NCI-H1092 treated with DMSO at 0.1 percent for 48 hours (cell line): ENCODE data around the gene TRERF1.

Experiments
- DNase-seq: peaks from one replicate; lab custom pipeline; 2025; lab: John Stamatoyannopoulos, UW

Gene TRERF1

GRCh38 chr6:42366011-42366705 lies 85.6 kb downstream of the TRERF1 start:
- no peak for DNase-seq

DNA sequence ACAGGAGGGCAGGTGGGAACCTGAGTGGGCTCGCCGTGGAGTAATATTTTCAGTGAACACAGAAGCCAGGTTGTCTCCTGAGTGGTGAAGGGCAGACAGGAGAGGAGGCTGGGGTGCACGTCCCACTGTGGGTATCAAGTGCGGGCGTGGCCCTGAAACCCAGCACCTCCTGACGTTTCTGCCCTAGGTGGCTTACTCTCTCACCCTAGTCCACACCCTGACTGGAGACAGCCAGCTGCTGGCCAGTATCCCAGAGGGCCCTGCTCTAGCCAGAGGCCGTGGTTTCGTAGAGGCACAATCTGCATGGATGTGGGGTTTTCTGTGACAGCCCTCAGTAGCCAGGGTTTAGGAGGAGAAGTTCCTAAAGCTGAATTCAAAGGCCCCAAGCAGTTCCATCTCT lies 86.7 kb downstream of the TRERF1 start:
- no peak for DNase-seq

DNA sequence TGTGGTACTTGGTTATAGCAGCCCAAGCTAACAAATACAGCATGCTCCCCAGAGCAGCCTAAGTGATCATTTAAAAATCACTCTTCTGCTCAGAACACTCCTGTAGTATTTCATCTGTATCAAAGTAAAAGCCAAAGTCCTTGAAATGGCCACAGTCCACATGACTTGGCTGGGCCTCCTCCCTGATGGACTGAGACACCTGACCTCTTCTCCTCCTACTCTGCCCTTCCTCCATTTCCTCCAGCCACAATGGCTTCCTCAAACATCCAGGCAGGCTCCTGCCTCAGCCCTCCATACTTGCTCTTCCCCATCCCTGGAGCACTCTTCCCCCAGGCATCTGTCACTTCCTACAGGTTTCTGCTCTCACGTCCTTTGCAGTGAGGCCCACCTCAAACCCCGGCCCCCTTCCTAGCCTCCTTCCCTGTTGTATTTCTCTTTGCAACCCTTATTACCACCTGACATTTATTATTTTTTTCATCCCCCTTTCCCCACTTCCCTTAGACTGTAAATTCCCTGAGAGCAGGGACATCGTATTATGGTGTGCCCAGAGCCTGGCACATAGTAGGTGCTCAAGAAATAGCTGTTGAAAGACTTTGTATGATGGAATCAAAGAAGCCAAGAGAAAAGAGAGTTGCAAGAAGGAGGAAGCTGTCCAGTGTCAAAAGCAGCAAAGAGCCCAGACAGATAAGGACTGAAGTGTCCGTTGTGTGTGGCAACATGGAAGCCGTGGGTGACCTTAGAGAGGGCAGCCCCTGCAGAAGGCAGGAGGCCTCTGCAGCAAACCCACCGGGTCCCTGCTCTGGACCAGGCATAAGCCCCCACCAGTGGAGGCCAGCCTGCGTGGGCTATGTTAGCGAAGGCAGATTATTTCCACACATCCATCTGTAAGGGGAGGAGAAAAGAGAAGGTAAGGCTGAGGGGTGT lies 87.5 kb downstream of the TRERF1 start:
- DNase-seq, result no peak

- no peak for DNase-seq
Measured at GRCh38 chr6:42361036-42361435, 90.7 kb downstream of the TRERF1 start.

- no peak for DNase-seq
Measured at GRCh38 chr6:42359021-42359420, 92.7 kb downstream of the TRERF1 start.

DNA sequence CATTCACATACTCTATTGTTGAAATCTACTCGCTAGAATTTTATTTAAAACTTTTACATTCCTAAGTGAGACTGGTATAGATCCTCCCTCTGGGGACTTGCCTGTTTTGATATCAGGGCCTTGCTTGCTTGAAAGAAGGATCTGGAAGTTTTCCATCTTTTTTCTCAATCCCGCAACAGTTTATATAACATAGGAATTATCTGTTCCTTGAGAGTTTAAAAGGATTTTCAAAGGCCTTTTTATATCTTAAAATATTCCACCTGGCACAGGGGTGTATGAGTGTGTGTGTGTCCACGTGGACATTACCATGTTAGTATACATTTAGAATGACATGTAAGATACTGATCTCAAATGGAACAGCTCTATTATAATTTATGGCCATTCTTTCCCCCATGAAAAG lies 96.3 kb downstream of the TRERF1 start:
- no peak for DNase-seq

DNA sequence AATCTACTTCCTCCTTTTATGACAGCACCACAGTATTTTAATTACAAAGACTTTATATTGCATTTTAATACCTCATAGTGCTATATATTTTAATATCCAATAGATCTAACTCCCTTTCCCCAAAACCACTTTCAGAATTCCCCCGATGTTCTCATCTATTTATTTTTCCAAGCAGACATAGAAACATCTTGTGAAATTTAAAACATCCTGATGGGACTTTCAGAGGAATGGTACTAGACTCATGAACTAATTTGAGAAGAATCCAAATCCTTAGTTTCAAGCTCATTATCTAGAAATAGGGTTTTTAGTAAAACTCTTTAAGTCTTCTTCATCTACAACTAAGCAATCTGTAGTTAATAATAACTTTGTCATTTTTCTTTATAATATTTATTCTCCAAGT lies 97.0 kb downstream of the TRERF1 start:
- DNase-seq, result no peak

GRCh38 chr6:42352856-42353564 lies 98.7 kb downstream of the TRERF1 start:
- no peak for DNase-seq

DNA sequence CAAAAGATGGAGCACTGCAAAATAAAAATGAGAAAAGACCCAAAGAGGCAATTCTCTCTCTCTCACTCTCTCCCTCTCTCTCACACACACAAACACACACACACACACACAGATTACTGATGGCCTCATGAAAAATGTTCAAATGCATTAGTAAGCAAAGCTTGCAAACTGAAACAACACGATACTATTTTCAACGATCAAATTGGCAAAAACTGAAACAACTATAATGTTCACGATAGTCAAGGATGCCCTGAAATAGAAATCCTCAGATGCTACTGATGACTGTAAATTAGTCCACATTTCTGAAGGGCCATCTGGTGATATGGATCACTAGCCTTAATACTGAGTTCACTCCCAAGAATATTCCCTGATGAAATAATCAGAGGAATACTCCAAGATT lies 100.8 kb downstream of the TRERF1 start:
- no peak for DNase-seq

DNA sequence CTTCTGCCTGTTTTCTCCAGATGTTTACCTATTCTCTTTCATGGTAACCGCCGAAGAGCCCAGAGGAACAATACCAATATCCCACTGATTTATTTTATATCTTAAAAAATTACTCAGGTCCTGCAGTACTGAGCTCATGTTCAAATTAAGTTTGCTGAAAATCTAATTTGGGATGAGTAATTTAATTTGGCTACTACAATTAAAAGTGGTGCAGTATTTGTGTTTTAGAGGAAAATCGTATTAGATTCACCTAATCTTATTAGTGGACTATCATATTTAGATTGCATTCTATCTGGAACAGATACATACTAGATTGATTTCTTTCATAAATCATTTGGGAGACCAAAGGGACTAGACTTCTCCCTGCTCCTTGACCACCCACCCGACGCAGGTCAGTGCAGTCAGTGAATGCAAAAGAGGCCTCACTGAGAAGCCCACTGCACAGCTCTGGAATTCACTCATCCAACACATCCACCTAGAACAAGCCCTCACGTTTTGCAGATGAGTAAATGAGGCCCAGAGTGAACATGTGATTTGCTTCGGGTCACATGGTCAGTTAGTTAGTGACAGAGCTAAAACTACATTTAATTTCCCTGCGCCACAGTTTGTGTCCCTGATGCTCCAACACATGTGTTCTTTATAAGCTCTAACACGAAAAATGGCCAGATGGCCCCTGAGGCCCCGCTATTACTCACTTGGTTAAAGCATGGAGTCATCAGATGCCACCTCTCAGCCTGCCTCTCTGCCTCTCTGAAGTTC lies 101.8 kb downstream of the TRERF1 start:
- DNase-seq, result no peak

DNA sequence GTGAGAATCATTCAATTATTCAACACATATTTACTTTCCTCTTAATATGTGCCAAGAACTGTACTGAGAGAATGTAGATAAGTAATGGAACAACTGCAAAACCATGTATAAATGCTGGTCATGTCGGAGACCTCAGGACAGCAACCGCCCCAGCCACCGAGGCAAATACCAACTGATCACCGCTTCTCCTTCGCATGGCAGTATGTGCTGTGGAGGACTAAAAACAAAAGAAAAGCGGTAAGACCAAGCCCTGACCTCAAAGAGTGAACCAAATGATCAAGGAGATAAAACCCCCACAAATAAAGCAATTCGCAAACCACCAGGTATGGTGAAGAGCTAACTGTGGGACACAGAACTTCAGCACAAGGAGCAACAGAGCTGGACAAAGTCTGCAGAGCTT lies 104.3 kb downstream of the TRERF1 start:
- no peak for DNase-seq

DNA sequence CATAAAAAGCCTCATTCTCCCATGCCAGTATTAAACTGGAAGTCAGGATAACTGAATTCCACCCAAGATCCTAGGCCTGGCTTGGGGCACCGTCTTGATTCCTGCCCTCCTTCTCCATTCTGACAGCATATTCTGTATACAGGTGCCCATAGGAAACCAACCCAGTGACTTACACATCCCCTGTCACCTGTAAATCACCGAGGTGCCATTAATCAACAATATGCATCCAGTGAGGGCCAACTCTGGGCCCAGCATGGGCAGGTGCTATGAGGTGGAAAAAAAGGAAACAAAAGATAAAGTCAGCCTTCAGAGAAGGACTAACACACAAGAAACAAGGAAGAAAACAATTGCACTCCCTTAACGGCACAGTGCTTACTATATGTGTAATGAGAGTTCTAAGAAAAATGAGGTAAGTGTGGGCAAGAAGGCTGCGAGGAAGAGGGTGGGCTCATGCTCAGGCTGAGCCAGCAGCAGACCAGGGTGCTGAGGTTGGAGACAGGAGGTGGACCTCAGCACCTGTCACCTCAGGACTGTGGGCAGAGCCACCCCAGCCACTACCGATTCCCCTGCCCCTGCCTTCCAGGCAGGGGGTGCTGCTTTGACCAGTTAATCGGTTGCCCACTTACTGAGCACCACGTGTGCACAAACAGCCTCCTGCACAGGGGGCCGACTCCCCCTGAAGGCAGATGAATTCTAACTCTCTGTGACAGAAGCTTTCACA lies 105.9 kb downstream of the TRERF1 start:
- no peak for DNase-seq

DNA sequence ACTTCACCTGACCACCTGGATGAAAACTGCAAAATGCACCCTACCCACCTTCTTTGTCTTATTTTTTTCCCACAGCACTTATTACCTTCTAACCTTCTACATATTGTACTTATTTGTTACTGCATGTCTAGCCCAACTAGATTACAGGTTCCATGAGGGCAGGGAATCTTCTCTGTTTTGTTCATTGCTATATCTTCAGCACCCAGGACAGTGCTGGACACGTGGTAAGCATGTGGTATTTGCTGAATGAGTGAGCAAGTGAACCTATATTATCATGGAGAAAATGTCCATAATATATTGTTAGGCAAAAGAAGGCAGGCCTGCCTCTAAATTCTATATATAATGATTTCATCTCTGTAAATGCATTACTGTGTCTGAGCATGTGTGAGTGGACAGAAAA lies 107.0 kb downstream of the TRERF1 start:
- no peak for DNase-seq

DNA sequence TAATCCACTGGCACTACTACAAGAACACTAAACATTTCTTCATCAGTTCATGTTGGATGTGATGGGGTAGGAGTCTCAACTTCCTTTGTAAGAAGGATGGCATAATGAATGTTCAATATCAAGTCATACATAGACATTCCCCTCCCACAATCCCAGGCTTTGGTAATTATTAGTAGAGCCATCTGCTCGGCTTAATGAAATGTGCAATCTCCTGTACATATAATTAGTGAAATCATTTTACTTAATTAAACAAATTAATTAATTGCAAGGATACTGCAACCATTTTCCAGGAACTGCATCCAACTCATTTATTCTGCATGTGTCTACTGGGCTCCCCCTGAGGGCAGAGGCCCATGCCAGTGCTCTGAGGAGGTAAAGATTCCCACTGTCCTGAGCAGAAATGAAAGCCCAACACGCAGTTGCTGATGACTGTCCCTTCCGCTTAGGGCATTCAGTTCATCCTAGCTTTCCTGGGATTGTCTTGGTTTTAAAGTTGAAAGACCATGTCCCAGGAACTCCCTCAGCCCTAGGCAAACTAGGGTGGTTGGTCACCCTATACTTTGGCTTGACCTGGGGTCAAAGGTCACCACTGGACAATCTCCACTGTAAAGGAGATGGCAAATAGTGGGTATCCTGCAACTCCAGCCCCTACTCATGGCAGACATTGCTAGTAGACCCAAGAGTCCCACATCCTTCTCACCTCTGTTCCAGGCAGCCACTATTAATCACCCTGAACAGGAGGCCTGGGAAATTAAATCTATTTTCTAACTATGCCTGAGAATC lies 109.8 kb downstream of the TRERF1 start:
- DNase-seq, result no peak

DNA sequence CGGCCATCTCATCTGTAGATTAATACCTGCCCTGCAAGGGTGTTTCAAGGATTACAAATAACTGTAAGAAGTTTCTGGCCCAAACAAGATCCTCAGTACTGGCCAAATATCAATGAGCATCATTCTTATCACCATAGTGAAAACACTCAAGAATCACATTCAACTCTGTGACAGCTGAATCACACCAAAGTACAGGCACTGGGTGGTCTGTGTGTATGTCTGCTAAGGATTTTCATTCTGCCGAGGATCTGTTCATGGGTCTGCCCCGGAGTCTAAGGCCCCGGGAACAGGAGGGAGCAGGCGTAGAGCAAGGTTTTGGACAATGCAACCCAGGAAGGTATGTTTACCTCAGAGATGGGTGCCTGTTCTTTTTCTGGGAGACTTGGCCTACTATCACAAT lies 110.5 kb downstream of the TRERF1 start:
- no peak for DNase-seq

GRCh38 chr6:42340511-42340910 lies 111.2 kb downstream of the TRERF1 start:
- no peak for DNase-seq

DNA sequence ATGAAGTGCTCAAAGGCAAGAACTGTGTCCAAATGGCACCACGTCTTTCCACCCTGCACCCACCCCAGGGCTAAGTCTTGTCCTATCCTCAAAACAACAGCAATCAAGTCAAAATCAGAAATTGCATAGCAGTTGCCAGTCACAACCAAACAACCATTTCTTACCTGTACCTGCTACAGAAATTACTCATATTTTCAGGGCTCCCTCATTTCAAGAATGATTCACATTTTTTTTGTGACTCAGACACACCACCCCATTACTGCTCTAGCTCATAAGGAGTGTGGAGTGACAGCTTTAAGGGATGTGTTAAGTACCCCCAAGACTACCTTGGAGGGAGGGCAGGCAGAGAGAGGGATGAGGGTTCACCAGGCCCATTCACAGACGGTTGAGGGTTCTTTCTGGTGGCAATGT lies 111.7 kb downstream of the TRERF1 start:
- DNase-seq, result no peak

GRCh38 chr6:42338744-42339222 lies 112.9 kb downstream of the TRERF1 start:
- DNase-seq, result no peak

DNA sequence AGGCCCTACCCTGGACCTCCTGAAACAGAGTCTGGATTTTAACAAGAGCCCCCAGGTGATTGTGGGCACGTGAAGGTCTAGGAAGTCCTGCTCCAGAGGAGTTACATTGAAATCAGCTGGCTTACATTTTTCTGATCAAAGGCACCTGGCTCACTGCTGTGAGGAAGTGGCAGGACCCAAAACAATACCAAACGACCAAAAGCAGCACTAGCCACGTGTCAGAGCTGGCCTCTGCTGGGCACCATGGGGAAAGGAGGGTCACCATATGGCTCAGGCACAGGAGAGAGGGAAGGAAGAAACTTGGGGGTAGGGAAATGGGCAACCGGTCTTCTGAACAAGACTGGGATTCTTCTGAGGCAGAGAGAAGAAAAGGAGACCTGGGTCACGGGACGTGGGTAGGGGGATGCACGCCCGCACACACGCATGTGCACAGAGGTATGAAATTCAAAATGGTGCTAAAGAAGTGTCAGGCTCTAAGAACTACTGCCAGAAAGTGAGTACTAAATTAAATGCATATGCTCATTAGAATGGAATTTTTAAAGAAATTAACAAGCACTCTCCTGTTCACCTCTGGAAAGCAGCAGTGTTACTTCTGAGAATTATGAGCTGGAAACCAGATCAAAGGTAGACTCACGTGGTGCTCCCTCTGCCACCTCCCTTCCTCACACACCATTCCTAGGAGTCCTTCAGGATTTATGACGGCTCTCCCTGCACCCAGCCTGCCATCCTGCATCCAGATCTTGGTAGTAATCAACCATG lies 113.6 kb downstream of the TRERF1 start:
- no peak for DNase-seq

GRCh38 chr6:42336431-42336830 lies 115.3 kb downstream of the TRERF1 start:
- DNase-seq, result no peak
